ENCODE data around the gene PRKAA2. TPM values are rescaled to one million over a fixed set of nuclear protein-coding genes. Genes with fewer than 3 reads are reported as not detected.

Gene PRKAA2
- total RNA-seq, 1 donor from 2014 or later, result 11.9 TPM

- DNase-seq (ENCODE audit: low spot score), result no peak
Measured at GRCh38 chr1:56654126-56654923, 9.2 kb downstream of the PRKAA2 start.

DNA sequence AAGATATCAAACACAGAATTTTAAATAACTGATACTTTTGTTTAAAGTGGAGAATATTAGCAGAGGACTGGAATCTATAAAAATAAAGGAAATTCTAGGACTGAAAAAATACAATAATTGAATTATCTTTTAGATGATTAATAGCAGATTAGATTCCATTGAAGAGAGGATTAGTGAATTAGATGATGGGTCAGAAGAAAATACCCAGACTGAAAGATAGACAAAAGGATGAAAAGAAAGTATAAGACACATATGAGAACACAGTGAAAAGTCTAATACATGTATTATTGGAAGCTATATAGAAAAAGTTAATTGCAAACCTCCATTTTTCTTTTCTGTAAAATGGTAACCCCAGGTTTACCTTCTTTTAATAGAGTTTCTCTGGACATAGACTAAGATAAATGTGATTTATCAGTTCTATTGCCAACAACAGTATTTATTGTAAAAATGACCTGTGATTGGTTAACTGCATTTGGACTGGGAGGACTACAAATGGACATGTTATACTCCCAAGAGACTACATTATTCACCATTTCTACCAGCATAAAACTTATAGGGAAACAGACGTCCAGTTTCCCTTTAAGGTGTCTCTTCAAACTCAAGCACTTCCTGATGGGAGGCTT, 11.0 kb downstream of the PRKAA2 start:
- DNase-seq (ENCODE audit: low spot score), result no peak

GRCh38 chr1:56658254-56658653, 13.1 kb downstream of the PRKAA2 start:
- DNase-seq (ENCODE audit: low spot score), result no peak

DNA sequence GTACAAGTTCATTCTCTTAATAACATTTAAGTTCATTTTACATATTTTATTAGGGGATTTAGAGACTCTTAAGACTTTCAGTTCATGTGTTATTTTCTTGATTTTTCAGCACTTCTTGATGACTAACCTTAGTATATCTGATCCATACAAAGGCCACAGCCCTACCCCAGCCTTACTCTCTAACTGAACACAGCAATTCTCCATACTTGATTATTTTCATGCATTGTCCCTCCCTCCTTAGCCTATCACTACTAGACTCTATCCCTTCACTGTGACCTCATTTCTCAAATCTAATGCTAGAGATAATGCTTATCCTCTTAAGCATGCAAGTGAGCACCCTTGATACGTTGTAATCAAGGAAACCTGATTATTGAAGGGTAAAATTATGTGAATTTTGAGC, 15.2 kb downstream of the PRKAA2 start:
- no peak for DNase-seq (ENCODE audit: low spot score)

- no peak for DNase-seq (ENCODE audit: low spot score)
Measured at GRCh38 chr1:56663846-56664245, 18.7 kb downstream of the PRKAA2 start.

GRCh38 chr1:56665384-56665783, 20.3 kb downstream of the PRKAA2 start:
- DNase-seq (ENCODE audit: low spot score), result no peak

DNA sequence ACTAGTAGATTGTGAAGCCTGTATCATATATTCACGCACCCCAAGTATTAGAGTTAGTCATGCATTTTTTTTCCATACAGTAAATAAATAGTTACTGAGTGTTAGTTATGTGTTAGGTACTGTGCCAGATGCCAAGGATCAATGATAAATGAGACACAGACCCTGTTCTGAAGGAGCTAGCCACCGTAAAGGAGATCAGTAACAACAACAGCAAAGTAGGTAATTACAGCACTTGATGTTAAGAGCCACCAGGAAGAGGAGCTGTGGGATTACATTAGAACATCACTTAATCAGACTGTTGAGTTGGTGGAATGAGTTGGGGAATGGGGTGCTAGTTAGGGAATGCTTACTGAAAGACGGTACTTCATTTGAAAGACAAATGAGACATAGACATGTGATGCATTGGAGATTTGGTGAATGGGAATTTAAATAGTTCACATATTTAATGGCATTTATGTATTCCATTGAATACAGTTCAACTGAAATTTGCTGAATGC, 21.0 kb downstream of the PRKAA2 start:
- DNase-seq (ENCODE audit: low spot score), result no peak

- no peak for DNase-seq (ENCODE audit: low spot score)
Measured at GRCh38 chr1:56670350-56670749, 25.2 kb downstream of the PRKAA2 start.

GRCh38 chr1:56671085-56671484, 26.0 kb downstream of the PRKAA2 start:
- no peak for DNase-seq (ENCODE audit: low spot score)

GRCh38 chr1:56671542-56671941, 26.4 kb downstream of the PRKAA2 start:
- DNase-seq (ENCODE audit: low spot score), result no peak

DNA sequence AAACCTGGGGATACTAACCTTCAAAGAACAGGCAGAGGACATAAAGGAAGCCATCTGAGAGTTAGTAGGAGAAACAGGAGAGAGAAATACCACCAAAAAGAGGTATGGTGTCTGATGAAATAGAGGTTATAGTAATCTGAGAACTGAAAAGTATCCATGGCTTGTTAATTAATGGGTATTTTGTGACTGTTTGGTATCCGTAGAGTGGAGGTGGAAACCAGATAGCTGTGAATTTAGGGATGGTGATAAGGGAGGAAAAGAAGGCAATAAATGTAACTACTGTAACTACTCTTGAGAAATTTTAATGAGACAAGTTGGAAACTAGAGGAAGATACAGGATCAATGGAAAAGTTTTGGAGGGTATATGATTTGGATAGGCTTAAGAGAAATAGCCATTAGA, 27.5 kb downstream of the PRKAA2 start:
- no peak for DNase-seq (ENCODE audit: low spot score)

DNA sequence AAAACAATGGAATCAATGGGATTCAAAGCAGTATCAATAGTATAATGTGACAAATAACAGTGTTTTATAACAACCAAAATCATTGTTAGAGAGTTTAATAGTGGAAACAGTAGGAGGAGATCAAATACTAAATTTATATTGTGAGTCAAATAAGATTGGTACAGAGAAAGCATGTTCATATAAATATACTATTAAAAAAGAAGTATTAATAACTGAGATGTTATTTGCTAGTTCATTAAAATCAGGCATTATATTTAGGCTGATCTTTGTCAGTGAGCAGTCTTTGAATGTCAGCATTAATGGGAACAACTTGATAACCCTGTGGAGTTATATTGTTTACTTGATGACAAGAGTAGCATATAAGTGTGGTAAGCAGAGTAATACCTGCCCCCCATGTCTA, 30.6 kb downstream of the PRKAA2 start:
- no peak for DNase-seq (ENCODE audit: low spot score)

DNA sequence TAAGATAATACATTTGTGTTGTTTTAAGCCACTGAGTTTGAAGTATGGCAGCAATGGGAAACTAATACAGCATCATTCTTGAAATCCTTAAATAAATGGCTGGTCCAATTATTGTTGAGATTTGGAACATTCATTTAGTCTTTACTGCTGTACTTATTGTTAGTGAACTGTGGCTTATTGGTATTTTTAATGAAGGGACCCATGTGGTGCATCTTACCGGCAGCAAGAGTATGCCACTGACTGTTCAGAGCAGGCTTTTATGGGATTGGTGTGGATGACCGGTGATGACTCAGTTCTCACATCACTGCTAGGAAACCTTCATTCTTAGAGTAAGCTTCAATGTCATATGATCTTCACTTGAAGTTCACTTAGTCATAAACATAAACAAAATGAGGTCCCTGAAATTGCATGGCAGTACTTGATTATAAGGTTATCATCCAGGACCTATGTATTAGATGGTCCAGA, 31.5 kb downstream of the PRKAA2 start:
- DNase-seq (ENCODE audit: low spot score), result no peak

GRCh38 chr1:56683569-56683968, 38.5 kb downstream of the PRKAA2 start:
- no peak for DNase-seq (ENCODE audit: low spot score)

GRCh38 chr1:56686169-56686568, 41.1 kb downstream of the PRKAA2 start:
- no peak for DNase-seq (ENCODE audit: low spot score)

- DNase-seq (ENCODE audit: low spot score), result no peak
Measured at GRCh38 chr1:56688522-56689026, 43.5 kb downstream of the PRKAA2 start.

DNA sequence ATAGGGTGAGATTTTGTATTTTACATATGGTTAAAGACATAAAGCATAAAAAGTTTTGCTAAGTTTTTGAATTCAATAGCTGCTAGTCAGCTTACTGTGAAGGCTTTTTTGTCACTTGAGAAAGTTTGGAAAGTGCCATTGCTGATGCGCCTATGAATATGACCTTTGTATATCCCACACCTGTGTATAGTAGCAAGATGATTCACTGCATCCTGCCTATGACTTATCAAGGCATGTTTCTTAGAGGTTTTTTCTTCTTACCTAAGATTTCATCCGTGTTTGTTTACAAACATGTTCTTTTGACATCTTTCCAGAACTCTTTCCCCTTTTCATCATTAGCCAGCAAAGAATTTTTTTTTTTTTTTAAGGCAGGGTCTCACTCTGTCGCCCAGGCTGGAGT, 51.5 kb downstream of the PRKAA2 start:
- DNase-seq (ENCODE audit: low spot score), result no peak

DNA sequence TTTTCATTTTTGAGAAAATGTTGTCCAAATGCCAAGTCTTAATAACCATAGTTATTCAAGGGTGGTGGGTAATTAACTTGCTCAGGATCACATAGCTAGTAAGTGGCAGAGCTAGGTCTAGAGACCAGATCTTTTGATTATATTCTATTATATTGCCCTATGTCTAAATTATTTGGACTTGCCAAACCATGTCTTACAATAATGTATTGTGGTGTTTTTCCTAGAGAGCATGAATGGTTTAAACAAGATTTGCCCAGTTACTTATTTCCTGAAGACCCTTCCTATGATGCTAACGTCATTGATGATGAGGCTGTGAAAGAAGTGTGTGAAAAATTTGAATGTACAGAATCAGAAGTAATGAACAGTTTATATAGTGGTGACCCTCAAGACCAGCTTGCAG, 58.6 kb downstream of the PRKAA2 start:
- no peak for DNase-seq (ENCODE audit: low spot score)

DNA sequence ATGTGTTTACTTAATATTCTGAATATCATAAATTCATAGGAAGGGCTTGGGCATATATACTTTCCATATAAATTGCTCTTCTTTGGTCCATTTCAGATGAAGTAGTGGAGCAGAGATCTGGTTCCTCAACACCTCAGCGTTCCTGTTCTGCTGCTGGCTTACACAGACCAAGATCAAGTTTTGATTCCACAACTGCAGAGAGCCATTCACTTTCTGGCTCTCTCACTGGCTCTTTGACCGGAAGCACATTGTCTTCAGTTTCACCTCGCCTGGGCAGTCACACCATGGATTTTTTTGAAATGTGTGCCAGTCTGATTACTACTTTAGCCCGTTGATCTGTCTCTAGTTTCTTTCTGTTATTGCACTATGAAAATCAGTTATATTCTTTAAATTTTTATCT, 62.3 kb downstream of the PRKAA2 start:
- no peak for DNase-seq (ENCODE audit: low spot score)

DNA sequence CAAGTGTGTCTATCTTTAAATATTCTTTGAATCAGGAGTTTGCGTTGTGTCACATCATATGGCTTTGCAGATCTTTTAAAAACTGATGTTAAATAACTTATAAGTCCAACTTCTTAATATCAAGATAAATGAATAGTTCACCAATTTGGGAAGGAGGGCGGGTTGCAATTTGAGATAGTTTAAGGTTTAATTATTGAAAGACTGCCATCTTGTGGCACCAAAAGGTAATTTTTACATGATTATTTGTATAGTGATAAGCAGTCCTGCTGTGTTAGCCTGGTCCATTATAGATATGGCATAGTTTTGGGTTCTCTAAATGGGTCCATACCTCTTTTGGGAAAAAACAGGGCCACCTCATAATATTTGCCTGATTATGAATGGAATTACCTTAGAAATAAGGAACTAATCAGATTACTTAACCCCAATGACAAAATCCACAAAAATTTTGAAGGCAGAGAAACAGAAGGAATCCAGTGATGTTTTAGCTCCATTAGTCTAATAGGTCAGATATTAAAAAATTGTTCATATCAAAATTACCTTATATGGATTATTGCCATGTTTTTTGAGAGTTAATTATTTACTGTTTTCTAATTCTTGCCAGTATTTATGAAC, 64.3 kb downstream of the PRKAA2 start:
- DNase-seq (ENCODE audit: low spot score), result no peak

DNA sequence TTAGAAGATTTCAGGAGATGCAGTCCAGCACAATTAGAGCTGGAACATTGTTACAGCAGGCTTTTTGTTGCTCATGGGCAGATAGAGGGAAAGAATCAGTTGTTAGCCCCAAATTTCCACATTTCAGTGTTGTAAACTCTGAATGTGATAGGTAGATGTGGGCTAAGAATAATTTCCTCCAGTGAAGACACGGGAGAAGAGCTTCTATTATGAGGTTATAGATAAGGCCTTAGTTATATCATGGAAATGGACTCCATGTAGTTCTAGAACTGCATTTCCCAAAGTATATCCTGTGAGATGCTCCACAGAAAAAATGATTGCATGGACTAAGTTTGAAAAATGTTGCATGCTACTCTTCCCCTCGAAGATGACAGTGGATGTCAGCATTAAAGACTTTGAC, 64.9 kb downstream of the PRKAA2 start:
- no peak for DNase-seq (ENCODE audit: low spot score)

DNA sequence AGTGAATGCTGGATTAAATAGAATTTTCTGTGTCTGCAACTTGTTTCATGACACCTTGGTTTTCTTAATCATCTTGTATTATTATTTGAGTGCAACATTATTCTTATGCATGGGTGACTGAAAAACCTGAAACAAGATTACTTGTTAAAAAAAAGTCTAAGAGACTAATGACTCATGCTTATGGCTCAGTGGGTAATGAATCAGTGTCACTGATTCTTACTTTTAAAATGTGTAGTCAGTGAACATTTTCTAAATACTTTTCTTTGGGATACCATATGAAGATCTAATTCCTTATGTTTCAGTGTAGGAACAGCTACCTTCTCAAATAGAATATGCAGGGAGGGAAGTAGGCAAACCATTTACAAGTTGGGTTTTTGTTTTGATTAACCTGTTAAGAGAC, 65.5 kb downstream of the PRKAA2 start:
- no peak for DNase-seq (ENCODE audit: low spot score)

DNA sequence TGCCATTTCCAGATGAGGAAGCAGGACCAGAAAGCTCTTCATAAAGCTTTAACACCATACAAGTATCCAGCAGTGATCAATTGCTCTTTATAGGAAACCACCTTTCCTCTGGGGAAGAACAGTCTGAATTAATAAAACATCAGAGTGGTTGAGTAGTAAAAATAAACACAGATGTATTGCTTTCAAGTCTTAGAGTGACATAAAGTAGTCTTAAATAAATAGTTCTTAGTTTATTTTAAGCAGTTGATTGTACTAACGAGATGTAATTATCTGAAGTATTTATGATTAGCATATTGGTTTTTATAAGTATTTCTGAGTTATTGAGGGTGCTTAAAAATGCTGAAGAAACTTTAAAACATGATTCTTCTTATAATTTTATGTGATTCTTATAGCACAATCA, 67.0 kb downstream of the PRKAA2 start:
- no peak for DNase-seq (ENCODE audit: low spot score)
